ENCODE results near the gene OR2T1.

GRCh38 chr1:248359415-248359814, 43.4 kb upstream of the OR2T1 start:
- TF ChIP-seq EZH2phosphoT487 (IDR thresholded peaks at IDR 0.05; ENCODE audit: insufficient read depth, low read depth): no peak
- no peak for TF ChIP-seq EZH2 (IDR thresholded peaks at IDR 0.05; ENCODE audit: insufficient read depth, poor library complexity, severe bottlenecking)
